Measurements from ENCODE around the gene NFATC2.
A peak's percentile ranks its signal among the peaks of the same experiment; 100 is the strongest.

GRCh38 chr20:51378171-51378928 is 164.2 kb downstream of the NFATC2 start:
- TF ChIP-seq CTCF (IDR thresholded peaks at IDR 0.05; ENCODE audit: control extremely low read depth in 1 of 3, insufficient read depth in 1 of 3, low read depth in 1 of 3, low read length in 3 of 3): peak; percentile 68 to 69 (median 68)
- TF ChIP-seq SRF (IDR thresholded peaks at IDR 0.05; ENCODE audit: low read depth, low read length): no peak
- TF ChIP-seq RFX5 (IDR thresholded peaks at IDR 0.05; ENCODE audit: borderline replicate concordance, low read depth, low read length): no peak
- no peak for TF ChIP-seq POLR2AphosphoS5 (IDR thresholded peaks at IDR 0.05; ENCODE audit: low read depth, low read length)
- no peak for TF ChIP-seq USF2 (IDR thresholded peaks at IDR 0.05; ENCODE audit: low read length)
- TF ChIP-seq SUZ12 (IDR thresholded peaks at IDR 0.05; ENCODE audit: low read length): no peak
- TF ChIP-seq MAX (IDR thresholded peaks at IDR 0.05): no peak
- no peak for TF ChIP-seq EZH2 (IDR thresholded peaks at IDR 0.05; ENCODE audit: low read depth, low read length, severe bottlenecking)
- TF ChIP-seq JUND (IDR thresholded peaks at IDR 0.05; ENCODE audit: low read length): no peak
- TF ChIP-seq PHF8 (conservative IDR thresholded peaks at IDR 0.05; ENCODE audit: low read depth, low read length): no peak
